22Rv1 (cell line): Measurements from ENCODE around the gene SAPCD2.
"Not testable (repeated sequence)": the region's sequence is repeated elsewhere in the genome, so short reads cannot be mapped to it uniquely, and the experiment has no call there.

Experiments used
- H3K27ac ChIP-seq: fragments of 450-650 bp; 2 replicates; pipeline ENCODE4 v1.5.1; 2017
- CTCF ChIP-seq: fragments of 450-650 bp; IDR thresholded peaks from 2 replicates; pipeline ENCODE4 v1.5.1; 2017; ENCODE audit warnings: mild to moderate bottlenecking
- ZFX ChIP-seq: fragments of 450-650 bp; IDR thresholded peaks from 2 replicates; pipeline ENCODE4 v1.6.1; 2017; ENCODE audit warnings: antibody characterized with exemption, borderline replicate concordance

The SAPCD2 gene

GRCh38 chr9:137070201-137070905, at the start of gene SAPCD2:
TSS of gene SAPCD2 (minus strand) at chr9:137070557. CDS start at chr9:137070460, 97 bp downstream.
- peak within 1 kb of the TSS; percentile 86 for H3K27ac ChIP-seq

GRCh38 chr9:137118092-137118603, 47.8 kb upstream of the SAPCD2 start:
- not testable (repeated sequence) for H3K27ac ChIP-seq

More at GRCh38 chr9:137070201-137070905, at the start of gene SAPCD2:
- TF ChIP-seq CTCF = no peak
- TF ChIP-seq ZFX = no peak

GRCh38 chr9:137117269-137117731, 46.9 kb upstream of the SAPCD2 start:
- TF ChIP-seq CTCF = no peak
- no peak for TF ChIP-seq ZFX
- H3K27ac ChIP-seq = peak overlapping the region; percentile 80; the same call in 1 of the 2 replicates

GRCh38 chr9:137116728-137117127, 46.4 kb upstream of the SAPCD2 start:
- TF ChIP-seq ZFX (no peak), CTCF (no peak)
- H3K27ac ChIP-seq = peak overlapping the region; percentile 80

GRCh38 chr9:137116027-137116507, 45.7 kb upstream of the SAPCD2 start:
- H3K27ac ChIP-seq = peak overlapping the region; percentile 80
- TF ChIP-seq CTCF = no peak
- TF ChIP-seq ZFX = no peak

GRCh38 chr9:137115394-137116026, 45.2 kb upstream of the SAPCD2 start:
- TF ChIP-seq CTCF (no peak), ZFX (no peak)
- peak overlapping the region; percentile 80 for H3K27ac ChIP-seq

- H3K27ac ChIP-seq = peak within 1 kb of the TSS; percentile 80
These were observed 44.4 kb upstream of the SAPCD2 start, which contains the start of gene DPP7 for GRCh38 chr9:137114613-137115393. TSS of gene DPP7 (minus strand) at chr9:137114733. CDS start at chr9:137114713, 20 bp downstream.

More at GRCh38 chr9:137114613-137115393, 44.4 kb upstream of the SAPCD2 start, which contains the start of gene DPP7:
- no peak for TF ChIP-seq CTCF
- TF ChIP-seq ZFX = no peak
